Progenitor cell of endocrine pancreas (in vitro differentiated cells): ENCODE measurements around the gene CADM1. TPM values are rescaled to one million over a fixed set of nuclear protein-coding genes. Genes with fewer than 3 reads are reported as not detected.

Experiments
- DNase-seq: peaks from one replicate; pipeline ENCODE4 v3.0.0; 2021; ENCODE audit warnings: low spot score; ENCODE audit not compliant: unreplicated experiment
- H3K27ac Mint-ChIP-seq: 2 replicates; pipeline ENCODE4 v1.8.0; 2021; ENCODE audit warnings: mild to moderate bottlenecking, moderate library complexity, mixed read lengths
- H3K27me3 Mint-ChIP-seq: 2 replicates; pipeline ENCODE4 v1.8.0; 2021; ENCODE audit warnings: mixed read lengths
- H3K36me3 Mint-ChIP-seq: 2 replicates; pipeline ENCODE4 v1.8.0; 2022; ENCODE audit warnings: mixed read lengths; ENCODE audit not compliant: insufficient read depth
- H3K4me1 Mint-ChIP-seq: 2 replicates; pipeline ENCODE4 v1.8.0; 2021; ENCODE audit warnings: low read depth, mixed read lengths
- H3K4me3 Mint-ChIP-seq: 2 replicates; pipeline ENCODE4 v1.8.0; 2021; ENCODE audit warnings: low read depth, mild to moderate bottlenecking, moderate library complexity, mixed read lengths
- H3K9me3 Mint-ChIP-seq: 2 replicates; pipeline ENCODE4 v1.8.0; 2021; ENCODE audit warnings: low read depth, mixed read lengths
- total RNA-seq: library from RNA; stranded (reverse); gene quantifications from 2 replicates; pipeline ENCODE4 v1.2.1, GENCODE V29; 2021
- TF ChIP-seq, protein P1 (sequence below): fragments of 200-600 bp; sonication (generic); IDR thresholded peaks from one replicate; pipeline ENCODE4 v1.5.0; 2021; ENCODE audit warnings: antibody characterized with exemption, mild to moderate bottlenecking; ENCODE audit not compliant: unreplicated experiment

Gene CADM1
- total RNA-seq, 1 donor from 2014 or later = 147 TPM

DNA sequence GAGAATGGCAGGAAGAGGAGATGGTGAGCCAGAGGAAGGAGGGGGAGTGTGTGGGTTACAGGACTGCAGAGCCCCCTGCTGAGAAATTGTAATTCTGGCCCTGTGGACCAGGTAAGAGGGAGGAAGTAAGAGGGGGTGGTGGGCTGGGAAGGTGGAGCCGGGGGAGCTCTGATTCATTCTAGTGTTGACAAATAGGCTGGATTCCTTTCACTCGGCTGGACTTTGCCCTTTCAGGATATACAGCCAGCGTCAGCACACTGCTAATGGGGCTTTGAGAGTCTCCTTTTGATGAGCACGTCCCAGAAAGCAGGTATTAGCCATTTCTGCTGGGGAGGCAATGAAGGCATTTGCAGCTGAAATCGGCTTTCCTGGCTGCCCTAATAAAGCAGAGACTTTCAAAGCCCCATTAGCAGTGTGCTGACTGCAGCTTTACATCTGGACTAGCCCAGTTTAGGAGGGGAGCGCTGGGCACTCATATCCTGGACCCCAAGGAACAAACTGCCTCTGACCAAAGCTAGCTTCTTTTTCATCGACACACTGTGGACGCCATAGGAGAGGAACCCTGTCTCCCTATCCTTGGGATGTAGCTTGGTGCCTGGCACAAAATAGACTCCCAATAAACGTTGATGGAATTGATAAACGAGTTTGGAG lies 44.8 kb upstream of the CADM1 start:
- Mint-ChIP-seq H3K27me3 (no peaks in the 10 kb centered on the region), H3K27ac (peak overlapping the region; percentile 74), H3K9me3 (no peaks in the 10 kb centered on the region), H3K4me3 (peak overlapping the region; percentile 44), H3K4me1 (peaks cover 29% of the 10 kb centered on the region), H3K36me3 (no peaks in the 10 kb centered on the region)
- TF ChIP-seq, protein P1, sequence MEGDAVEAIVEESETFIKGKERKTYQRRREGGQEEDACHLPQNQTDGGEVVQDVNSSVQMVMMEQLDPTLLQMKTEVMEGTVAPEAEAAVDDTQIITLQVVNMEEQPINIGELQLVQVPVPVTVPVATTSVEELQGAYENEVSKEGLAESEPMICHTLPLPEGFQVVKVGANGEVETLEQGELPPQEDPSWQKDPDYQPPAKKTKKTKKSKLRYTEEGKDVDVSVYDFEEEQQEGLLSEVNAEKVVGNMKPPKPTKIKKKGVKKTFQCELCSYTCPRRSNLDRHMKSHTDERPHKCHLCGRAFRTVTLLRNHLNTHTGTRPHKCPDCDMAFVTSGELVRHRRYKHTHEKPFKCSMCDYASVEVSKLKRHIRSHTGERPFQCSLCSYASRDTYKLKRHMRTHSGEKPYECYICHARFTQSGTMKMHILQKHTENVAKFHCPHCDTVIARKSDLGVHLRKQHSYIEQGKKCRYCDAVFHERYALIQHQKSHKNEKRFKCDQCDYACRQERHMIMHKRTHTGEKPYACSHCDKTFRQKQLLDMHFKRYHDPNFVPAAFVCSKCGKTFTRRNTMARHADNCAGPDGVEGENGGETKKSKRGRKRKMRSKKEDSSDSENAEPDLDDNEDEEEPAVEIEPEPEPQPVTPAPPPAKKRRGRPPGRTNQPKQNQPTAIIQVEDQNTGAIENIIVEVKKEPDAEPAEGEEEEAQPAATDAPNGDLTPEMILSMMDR = no peak
- DNase-seq = peak; percentile 40

DNA sequence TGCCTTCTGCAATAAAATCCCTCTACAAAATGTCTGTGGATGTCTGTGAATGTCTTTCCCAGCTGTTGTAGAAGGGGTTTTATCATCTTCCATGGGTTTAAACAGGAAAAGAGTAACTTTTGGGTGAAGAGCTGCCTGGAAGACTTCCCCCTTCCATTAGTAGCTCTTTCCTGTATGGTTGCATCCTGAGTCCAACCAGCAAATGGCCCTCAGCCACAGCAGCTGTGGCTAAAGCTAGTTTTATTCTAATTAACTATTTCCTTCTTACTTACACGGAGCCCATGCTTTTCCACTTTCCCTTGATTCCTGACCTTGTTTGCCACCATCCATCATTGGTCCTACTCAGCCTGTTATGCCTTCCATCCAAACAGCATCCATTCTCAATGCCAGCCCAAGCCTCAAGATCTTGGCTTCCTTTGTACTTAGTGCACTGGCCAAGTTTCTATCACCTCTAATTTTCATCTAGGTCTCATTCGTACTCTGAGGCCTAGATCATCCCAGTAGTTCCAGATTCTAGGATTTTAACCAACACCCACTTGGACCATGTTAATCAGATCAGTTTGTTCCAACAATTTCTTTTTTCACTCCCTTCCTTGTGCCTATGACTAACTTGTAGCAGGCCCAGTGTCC lies 41.5 kb upstream of the CADM1 start:
- TF ChIP-seq, protein P1 = no peak
- Mint-ChIP-seq H3K4me3 (no peak overlapping the region), H3K9me3 (no peaks in the 10 kb centered on the region), H3K36me3 (no peaks in the 10 kb centered on the region), H3K27ac (no peak overlapping the region), H3K4me1 (peaks cover 28% of the 10 kb centered on the region), H3K27me3 (no peaks in the 10 kb centered on the region)
- DNase-seq = no peak

DNA sequence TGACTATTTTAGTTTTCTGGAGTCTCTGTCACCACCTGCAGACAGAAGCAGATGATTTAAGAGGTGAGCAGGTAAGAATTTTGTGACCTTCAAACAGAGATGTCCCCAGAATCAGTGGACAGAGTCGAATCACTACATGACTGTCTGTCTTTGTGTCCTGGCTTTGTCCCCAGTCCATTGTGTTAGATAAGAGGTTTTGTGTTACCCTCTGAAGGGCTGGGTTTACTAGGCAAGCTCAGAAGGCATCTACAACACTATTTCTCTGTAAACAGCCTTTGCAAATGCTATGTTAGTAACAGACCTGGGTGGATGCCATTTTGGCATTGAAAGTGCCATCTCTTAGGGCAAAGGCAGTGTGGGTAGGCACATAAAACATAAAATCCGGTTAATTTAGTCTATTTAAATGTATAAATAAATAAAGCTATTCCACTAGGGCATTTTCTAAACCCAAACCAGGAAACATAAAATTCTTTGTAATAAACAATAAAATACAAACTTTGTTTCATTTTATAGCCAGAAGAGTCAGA lies 40.3 kb upstream of the CADM1 start:
- TF ChIP-seq, protein P1 = no peak
- H3K27me3 Mint-ChIP-seq = no peaks in the 10 kb centered on the region
- H3K36me3 Mint-ChIP-seq = no peaks in the 10 kb centered on the region
- no peak overlapping the region for H3K4me3 Mint-ChIP-seq
- no peaks in the 10 kb centered on the region for H3K9me3 Mint-ChIP-seq
- H3K4me1 Mint-ChIP-seq = peaks cover 16% of the 10 kb centered on the region
- DNase-seq = no peak
- no peak overlapping the region for H3K27ac Mint-ChIP-seq

DNA sequence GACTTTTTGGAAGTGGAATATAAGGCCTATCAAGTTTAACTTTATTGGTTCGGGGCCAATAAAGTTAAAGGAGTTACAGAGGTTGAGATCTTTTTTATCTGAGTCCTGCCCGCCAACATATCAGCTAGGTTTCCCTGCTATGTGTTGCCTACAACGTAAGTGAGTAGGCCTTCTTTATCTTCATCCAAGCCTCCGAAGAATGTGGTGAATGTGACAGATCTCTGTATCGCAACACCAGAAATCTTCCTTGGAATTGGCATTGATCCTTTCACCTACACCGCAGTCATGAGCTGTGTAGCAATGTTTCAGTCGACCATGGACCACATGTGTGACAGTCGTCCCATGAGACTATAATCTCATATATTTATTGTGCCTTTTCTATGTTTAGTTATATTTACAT lies 37.3 kb upstream of the CADM1 start:
- TF ChIP-seq, protein P1 = no peak
- Mint-ChIP-seq H3K4me3 (no peak overlapping the region), H3K27me3 (peaks cover 8% of the 10 kb centered on the region), H3K9me3 (no peaks in the 10 kb centered on the region), H3K4me1 (no peaks in the 10 kb centered on the region), H3K27ac (no peak overlapping the region), H3K36me3 (no peaks in the 10 kb centered on the region)
- no peak for DNase-seq

DNA sequence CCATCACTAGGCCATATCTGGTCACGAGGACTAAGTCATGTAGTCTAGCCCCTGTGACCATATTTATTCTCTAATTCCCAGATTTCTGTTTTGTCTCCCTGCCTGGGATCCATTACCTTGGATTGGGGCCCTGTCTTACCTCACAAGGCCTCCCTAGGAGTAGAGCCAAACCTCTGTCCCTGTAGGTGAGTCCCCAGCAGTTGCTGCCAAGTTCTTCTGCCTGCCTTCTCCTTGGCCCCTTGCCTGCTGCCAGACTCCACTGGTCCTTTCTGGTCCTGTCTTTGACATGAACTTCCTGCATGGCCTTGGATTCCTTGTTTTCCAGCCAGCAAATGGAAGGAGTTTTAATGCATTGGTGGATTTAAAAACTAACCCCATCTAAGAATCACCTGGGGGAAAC lies 35.6 kb upstream of the CADM1 start:
- no peak overlapping the region for H3K4me3 Mint-ChIP-seq
- no peak overlapping the region for H3K27ac Mint-ChIP-seq
- H3K4me1 Mint-ChIP-seq = peaks cover 13% of the 10 kb centered on the region
- H3K9me3 Mint-ChIP-seq = no peaks in the 10 kb centered on the region
- H3K36me3 Mint-ChIP-seq = no peaks in the 10 kb centered on the region
- no peak for DNase-seq
- peaks cover 20% of the 10 kb centered on the region for H3K27me3 Mint-ChIP-seq
- TF ChIP-seq, protein P1 = no peak
